Astrocyte of the cerebellum (primary cell): ENCODE results near the gene FRMD4A.
A peak's percentile ranks its signal among the peaks of the same experiment; 100 is the strongest.

Source experiments
- DNase-seq: peaks from one replicate; pipeline ENCODE4 v3.0.0-alpha.2; 2011; ENCODE audit warnings: low read depth
- H3K4me3 ChIP-seq: 2 replicates; pipeline ENCODE4 v1.5.1; 2011; ENCODE audit warnings: mild to moderate bottlenecking, low read depth, low read length, moderate library complexity
- CTCF ChIP-seq: IDR thresholded peaks from 2 replicates; pipeline ENCODE4 v1.5.1; 2012; ENCODE audit warnings: low read length, low read depth, moderate library complexity, mild to moderate bottlenecking; ENCODE audit errors: missing control alignments
- in situ Hi-C: cut with HindIII; loops from 2 replicates; pipeline ENCODE4 v1.10.0; 2017; ENCODE audit warnings: low sequenced_read_pairs

FRMD4A gene

GRCh38 chr10:14332903-14333302 lies 2.2 kb upstream of the FRMD4A start:
- no peak for DNase-seq
- in situ Hi-C loops, result no loop called here
- no peak overlapping the region for H3K4me3 ChIP-seq
- no peak for TF ChIP-seq CTCF

- no peak for TF ChIP-seq CTCF
- H3K4me3 ChIP-seq, result no peak overlapping the region
- DNase-seq, result no peak
- in situ Hi-C loops, result no loop called here
These were observed 964 bp downstream of the FRMD4A start for GRCh38 chr10:14329746-14330173.

- DNase-seq, result no peak
- TF ChIP-seq CTCF, result no peak
- in situ Hi-C loops, result no loop called here
- no peak overlapping the region for H3K4me3 ChIP-seq
These were observed 1.6 kb downstream of the FRMD4A start for GRCh38 chr10:14328881-14329672.

GRCh38 chr10:14327527-14327926 lies 3.2 kb downstream of the FRMD4A start:
- H3K4me3 ChIP-seq, result no peak overlapping the region
- TF ChIP-seq CTCF, result no peak
- in situ Hi-C loops, result no loop called here
- DNase-seq, result no peak

- in situ Hi-C loops, result no loop called here
- TF ChIP-seq CTCF, result no peak
- no peak overlapping the region for H3K4me3 ChIP-seq
- no peak for DNase-seq
These were observed 4.1 kb downstream of the FRMD4A start for GRCh38 chr10:14326581-14326980.

GRCh38 chr10:14325325-14325955 lies 5.3 kb downstream of the FRMD4A start:
- no peak overlapping the region for H3K4me3 ChIP-seq
- peak; percentile 25 for TF ChIP-seq CTCF
- DNase-seq, result no peak
- in situ Hi-C loops, result no loop called here
